Measurements from ENCODE around the gene CELF1. TPM values are rescaled to one million over a fixed set of nuclear protein-coding genes. Genes with fewer than 3 reads are reported as not detected.

The CELF1 gene
- total RNA-seq, 3 donors from 2014 or later, result 186 to 199 (median 190) TPM

GRCh38 chr11:47502767-47503166 lies 50.2 kb downstream of the CELF1 start:
- ATAC-seq, result no peak
- H3K36me3 Mint-ChIP-seq (ENCODE audit: insufficient read depth), result peaks cover 26% of the 10 kb centered on the region
- peaks cover 64% of the 10 kb centered on the region for H3K4me1 Mint-ChIP-seq (ENCODE audit: low read depth)
- H3K27me3 Mint-ChIP-seq (ENCODE audit: low read depth), result no peaks in the 10 kb centered on the region
- DNase-seq, result no peak
- no peak overlapping the region for H3K4me3 Mint-ChIP-seq
- no peaks in the 10 kb centered on the region for H3K9me3 Mint-ChIP-seq

GRCh38 chr11:47501101-47501500 lies 51.8 kb downstream of the CELF1 start:
- Mint-ChIP-seq H3K4me1 (ENCODE audit: low read depth) (peaks cover 50% of the 10 kb centered on the region), H3K4me3 (no peak overlapping the region), H3K27me3 (ENCODE audit: low read depth) (no peaks in the 10 kb centered on the region), H3K36me3 (ENCODE audit: insufficient read depth) (peaks cover 26% of the 10 kb centered on the region), H3K9me3 (no peaks in the 10 kb centered on the region)
- ATAC-seq (no peak), DNase-seq (no peak)

DNA sequence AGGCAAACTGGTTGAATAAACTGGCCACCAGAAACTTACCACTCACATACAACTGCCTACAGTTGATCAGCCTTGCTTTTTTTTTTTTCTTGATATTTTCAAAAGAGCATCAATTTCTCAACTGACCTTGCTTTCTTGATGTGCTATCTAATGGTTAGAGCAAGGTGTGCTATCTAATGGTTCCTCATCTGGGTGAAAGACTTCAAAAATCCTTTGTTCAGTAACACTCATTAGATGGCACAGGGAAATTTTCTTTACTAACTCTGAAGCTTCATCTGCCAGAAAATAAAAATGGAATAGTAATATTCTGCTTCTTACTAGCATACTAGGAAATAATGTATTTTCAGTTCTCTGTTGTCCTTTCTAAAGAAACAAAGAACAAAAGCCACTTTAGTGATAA lies 52.8 kb downstream of the CELF1 start:
- ATAC-seq (no peak), DNase-seq (no peak)
- H3K9me3 Mint-ChIP-seq, result no peaks in the 10 kb centered on the region
- peaks cover 48% of the 10 kb centered on the region for H3K4me1 Mint-ChIP-seq (ENCODE audit: low read depth)
- H3K27me3 Mint-ChIP-seq (ENCODE audit: low read depth), result no peaks in the 10 kb centered on the region
- no peak overlapping the region for H3K4me3 Mint-ChIP-seq
- peaks cover 25% of the 10 kb centered on the region for H3K36me3 Mint-ChIP-seq (ENCODE audit: insufficient read depth)

DNA sequence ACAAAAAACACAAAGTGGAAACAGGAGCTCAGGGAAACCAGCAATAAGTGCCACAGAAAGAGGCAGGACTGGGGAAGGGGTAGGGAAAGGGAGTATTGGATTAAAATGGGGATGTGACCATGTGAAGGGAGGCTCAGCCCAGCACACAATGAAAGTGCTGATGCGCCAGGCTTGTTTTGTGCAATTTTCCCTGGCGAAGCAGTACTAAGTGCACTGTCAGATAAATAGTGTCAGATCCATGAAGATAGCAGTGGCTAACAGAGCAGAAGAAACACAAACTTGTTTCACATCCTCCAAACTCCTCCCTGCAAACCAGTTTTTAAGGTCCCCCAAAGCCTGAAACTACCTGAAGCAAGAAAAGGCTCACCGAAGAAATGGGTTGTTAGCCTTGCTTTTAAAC lies 53.3 kb downstream of the CELF1 start:
- no peak for DNase-seq
- no peaks in the 10 kb centered on the region for H3K9me3 Mint-ChIP-seq
- H3K36me3 Mint-ChIP-seq (ENCODE audit: insufficient read depth), result peaks cover 22% of the 10 kb centered on the region
- no peak overlapping the region for H3K4me3 Mint-ChIP-seq
- no peaks in the 10 kb centered on the region for H3K27me3 Mint-ChIP-seq (ENCODE audit: low read depth)
- H3K4me1 Mint-ChIP-seq (ENCODE audit: low read depth), result peaks cover 44% of the 10 kb centered on the region
- no peak for ATAC-seq

DNA sequence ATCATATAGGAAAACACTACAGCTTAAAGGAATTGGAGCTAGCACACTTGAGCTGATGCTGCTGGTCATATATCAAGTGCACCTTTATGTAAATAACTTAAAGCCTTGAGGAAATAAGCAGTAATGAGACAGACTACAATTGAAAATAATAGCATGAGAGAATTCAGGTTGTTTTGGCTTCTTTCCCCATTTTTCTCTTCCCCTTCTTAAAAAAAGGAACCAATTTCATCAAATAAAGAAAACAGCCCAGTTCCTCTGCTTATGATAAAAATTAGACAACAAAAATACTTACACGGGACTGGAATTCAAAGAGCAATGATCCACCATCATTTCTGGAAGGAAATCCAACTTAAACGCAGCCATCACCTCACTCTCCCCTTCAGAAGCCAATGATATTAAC lies 53.8 kb downstream of the CELF1 start:
- H3K4me1 Mint-ChIP-seq (ENCODE audit: low read depth), result peaks cover 44% of the 10 kb centered on the region
- peaks cover 26% of the 10 kb centered on the region for H3K36me3 Mint-ChIP-seq (ENCODE audit: insufficient read depth)
- H3K9me3 Mint-ChIP-seq, result no peaks in the 10 kb centered on the region
- no peaks in the 10 kb centered on the region for H3K27me3 Mint-ChIP-seq (ENCODE audit: low read depth)
- ATAC-seq (no peak), DNase-seq (no peak)
- no peak overlapping the region for H3K4me3 Mint-ChIP-seq

DNA sequence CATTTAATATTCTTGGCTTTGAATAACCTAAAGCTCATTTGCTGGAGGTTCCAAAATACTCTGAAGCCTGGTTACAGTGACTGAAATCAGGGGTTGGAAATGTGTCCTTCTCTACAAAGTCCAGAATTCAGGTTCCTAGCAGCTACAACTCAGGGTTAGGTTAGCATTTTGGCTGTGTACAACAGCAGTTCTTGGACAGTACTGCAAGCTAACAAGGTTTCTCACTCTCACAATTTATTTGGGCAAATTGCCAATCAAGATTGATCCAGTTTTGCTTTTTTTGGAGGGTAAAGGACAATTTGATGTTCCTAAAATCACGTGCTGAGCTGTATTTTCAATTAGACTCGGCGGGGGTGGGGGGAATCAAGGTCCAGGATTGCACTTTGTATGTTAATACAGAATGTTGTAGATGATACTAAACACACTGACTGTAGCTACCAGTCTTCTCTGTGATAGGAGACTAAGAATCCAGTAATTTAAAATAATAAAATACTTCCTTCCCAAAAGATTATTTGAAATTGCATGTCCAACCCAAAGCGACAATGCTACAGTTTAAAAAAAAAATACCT lies 54.3 kb downstream of the CELF1 start:
- peaks cover 30% of the 10 kb centered on the region for H3K36me3 Mint-ChIP-seq (ENCODE audit: insufficient read depth)
- no peak for DNase-seq
- no peaks in the 10 kb centered on the region for H3K27me3 Mint-ChIP-seq (ENCODE audit: low read depth)
- H3K4me3 Mint-ChIP-seq, result no peak overlapping the region
- ATAC-seq, result no peak
- H3K4me1 Mint-ChIP-seq (ENCODE audit: low read depth), result peaks cover 43% of the 10 kb centered on the region
- H3K9me3 Mint-ChIP-seq, result no peaks in the 10 kb centered on the region

DNA sequence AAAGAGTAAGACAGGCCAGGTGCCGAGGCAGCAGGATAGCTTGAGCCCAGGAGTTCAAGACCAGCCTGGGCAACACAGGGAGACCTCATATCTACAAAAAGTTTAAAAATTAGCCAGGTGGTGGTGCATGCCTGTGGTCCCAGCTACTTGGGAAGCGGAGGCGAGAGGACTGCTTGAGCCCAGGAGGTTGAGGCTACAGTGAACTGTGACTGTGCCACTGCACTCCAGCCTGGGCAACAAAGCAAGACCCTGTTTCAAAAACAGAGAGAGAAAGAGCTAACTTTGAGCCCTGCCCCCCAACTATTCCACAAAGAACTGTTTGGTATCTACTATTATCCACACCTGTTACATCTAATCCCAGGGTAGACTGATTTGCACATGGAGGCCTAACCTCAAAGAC lies 54.8 kb downstream of the CELF1 start:
- peaks cover 27% of the 10 kb centered on the region for H3K36me3 Mint-ChIP-seq (ENCODE audit: insufficient read depth)
- ATAC-seq (no peak), DNase-seq (no peak)
- peaks cover 37% of the 10 kb centered on the region for H3K4me1 Mint-ChIP-seq (ENCODE audit: low read depth)
- no peak overlapping the region for H3K4me3 Mint-ChIP-seq
- H3K27me3 Mint-ChIP-seq (ENCODE audit: low read depth), result no peaks in the 10 kb centered on the region
- H3K9me3 Mint-ChIP-seq, result no peaks in the 10 kb centered on the region

DNA sequence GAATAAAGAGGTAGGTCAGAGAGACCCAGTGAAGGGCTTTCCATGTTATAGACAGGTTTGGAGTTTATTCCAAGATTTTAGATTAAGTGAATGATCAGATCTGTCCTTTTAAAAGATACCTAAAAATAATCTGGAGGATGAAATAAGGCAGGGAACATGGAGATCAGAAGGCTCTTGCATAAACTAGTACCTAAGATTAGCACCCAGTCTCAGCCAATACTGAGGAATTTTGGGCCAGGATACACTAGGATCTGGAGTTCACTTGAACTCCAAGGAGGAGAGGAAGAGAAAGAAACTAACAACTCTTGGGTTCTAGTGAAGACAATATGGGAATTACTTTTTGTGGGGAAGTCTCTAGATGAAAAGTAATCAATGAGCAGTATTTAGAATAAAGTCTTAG lies 56.1 kb downstream of the CELF1 start:
- Mint-ChIP-seq H3K4me3 (no peak overlapping the region), H3K36me3 (ENCODE audit: insufficient read depth) (peaks cover 29% of the 10 kb centered on the region), H3K27me3 (ENCODE audit: low read depth) (no peaks in the 10 kb centered on the region), H3K9me3 (no peaks in the 10 kb centered on the region), H3K4me1 (ENCODE audit: low read depth) (peaks cover 31% of the 10 kb centered on the region)
- DNase-seq (no peak), ATAC-seq (no peak)

DNA sequence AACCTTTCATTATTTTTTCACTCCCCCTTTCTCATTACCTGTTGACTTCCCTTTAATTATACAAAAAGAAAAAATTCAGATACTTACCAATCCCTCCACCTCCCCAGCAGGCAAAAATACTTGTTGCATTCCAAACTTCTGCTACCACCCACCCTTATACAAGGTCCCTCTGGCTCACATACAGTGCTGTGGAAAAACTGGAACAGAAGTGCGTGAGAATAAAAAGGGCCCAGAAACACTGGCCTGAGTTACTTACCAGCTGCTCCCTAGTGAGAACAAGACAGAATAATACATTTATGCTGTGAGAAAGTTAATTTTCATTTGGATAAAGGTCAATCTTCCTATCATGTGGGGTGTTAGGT lies 57.1 kb downstream of the CELF1 start:
- no peak overlapping the region for H3K4me3 Mint-ChIP-seq
- H3K9me3 Mint-ChIP-seq, result no peaks in the 10 kb centered on the region
- no peaks in the 10 kb centered on the region for H3K27me3 Mint-ChIP-seq (ENCODE audit: low read depth)
- DNase-seq (no peak), ATAC-seq (no peak)
- H3K36me3 Mint-ChIP-seq (ENCODE audit: insufficient read depth), result peaks cover 32% of the 10 kb centered on the region
- peaks cover 28% of the 10 kb centered on the region for H3K4me1 Mint-ChIP-seq (ENCODE audit: low read depth)

GRCh38 chr11:47495011-47495855 lies 57.7 kb downstream of the CELF1 start:
- H3K4me1 Mint-ChIP-seq (ENCODE audit: low read depth), result peaks cover 22% of the 10 kb centered on the region
- H3K27me3 Mint-ChIP-seq (ENCODE audit: low read depth), result no peaks in the 10 kb centered on the region
- DNase-seq (no peak), ATAC-seq (no peak)
- H3K4me3 Mint-ChIP-seq, result no peak overlapping the region
- peaks cover 27% of the 10 kb centered on the region for H3K36me3 Mint-ChIP-seq (ENCODE audit: insufficient read depth)
- no peaks in the 10 kb centered on the region for H3K9me3 Mint-ChIP-seq

- Mint-ChIP-seq H3K4me3 (no peak overlapping the region), H3K9me3 (no peaks in the 10 kb centered on the region), H3K4me1 (ENCODE audit: low read depth) (peaks cover 7% of the 10 kb centered on the region), H3K27me3 (ENCODE audit: low read depth) (no peaks in the 10 kb centered on the region), H3K36me3 (ENCODE audit: insufficient read depth) (peaks cover 41% of the 10 kb centered on the region)
- no peak for DNase-seq
- ATAC-seq, result no peak
Observed at GRCh38 chr11:47489395-47489755, 63.6 kb downstream of the CELF1 start.

DNA sequence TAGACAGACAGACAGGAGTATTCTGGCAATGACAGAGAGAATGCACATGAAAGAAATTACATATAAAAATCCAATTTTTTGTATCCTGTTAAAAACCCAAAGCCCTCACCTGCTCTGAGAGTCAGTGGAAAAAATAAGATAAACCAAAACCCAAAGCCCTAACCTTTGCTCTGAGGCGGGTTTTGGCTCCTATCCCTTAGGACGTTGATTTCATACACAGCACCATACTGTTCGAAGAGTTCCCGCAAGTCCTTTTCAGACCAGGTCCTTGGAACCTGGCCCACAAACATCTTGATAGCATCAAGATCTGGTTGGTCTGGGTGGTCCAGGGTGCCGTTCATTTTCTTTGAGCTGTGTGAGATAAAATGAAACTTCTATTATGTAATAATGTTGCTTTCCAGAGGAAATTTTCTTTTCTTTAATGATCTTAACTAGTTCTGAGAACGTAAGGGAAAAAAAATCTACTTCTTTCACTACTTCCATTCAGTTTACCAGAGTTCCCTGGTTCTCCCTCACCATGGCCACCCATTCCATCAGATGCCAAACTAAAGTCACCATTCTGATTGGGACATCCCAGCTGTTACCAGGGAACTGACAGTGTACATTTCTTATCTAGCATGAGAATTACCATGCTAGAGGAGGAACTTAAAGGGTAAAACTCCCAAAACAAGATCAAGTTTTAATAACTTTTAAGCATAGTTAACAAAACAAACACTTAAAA lies 64.1 kb downstream of the CELF1 start:
- Mint-ChIP-seq H3K36me3 (ENCODE audit: insufficient read depth) (peaks cover 42% of the 10 kb centered on the region), H3K4me1 (ENCODE audit: low read depth) (peaks cover 5% of the 10 kb centered on the region)
- no peak for ATAC-seq

DNA sequence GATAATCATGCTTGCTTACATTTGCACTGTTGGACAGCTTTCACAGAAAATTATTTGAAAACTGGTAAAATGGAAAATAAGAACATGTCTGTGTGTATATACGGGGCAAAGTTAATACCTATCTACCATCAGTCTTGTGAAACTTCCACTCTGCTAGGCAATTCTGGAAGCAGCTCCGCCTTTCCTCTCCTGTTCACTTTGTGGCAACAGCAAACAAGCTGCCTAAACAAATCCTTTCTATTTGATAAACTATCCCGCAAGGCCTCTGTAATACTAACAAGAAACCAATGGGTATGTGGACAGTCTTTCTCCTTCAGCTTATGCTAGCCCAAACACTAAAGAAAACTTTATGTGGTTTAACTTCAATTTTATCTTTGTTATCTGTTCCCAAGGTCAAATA lies 64.8 kb downstream of the CELF1 start:
- peaks cover 47% of the 10 kb centered on the region for H3K36me3 Mint-ChIP-seq (ENCODE audit: insufficient read depth)
- H3K27me3 Mint-ChIP-seq (ENCODE audit: low read depth), result no peaks in the 10 kb centered on the region
- H3K4me1 Mint-ChIP-seq (ENCODE audit: low read depth), result peaks cover 4% of the 10 kb centered on the region
- ATAC-seq (no peak), DNase-seq (no peak)
- H3K9me3 Mint-ChIP-seq, result no peaks in the 10 kb centered on the region
- H3K4me3 Mint-ChIP-seq, result no peak overlapping the region

More for the DNA sequence above, 64.1 kb downstream of the CELF1 start:
- DNase-seq, result no peak
- Mint-ChIP-seq H3K27me3 (ENCODE audit: low read depth) (no peaks in the 10 kb centered on the region), H3K9me3 (no peaks in the 10 kb centered on the region), H3K4me3 (no peak overlapping the region)

DNA sequence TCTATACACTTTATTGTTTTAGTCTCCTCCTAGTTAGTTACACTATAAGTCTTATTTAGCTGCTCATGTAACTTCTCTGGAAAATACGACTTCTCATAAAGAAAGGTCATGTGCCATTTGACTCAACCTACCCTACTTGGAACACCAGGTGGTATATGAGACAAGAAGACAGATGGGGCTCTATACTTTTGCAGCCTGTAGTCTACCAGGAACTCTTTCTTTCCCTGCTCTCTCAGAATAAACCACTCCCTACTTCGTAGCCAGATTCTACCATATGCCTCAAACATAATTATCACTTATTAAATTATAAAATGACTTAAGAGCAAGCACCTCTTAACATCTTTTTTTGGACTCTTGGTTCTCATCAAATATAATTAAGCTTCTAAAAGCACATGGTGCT lies 65.5 kb downstream of the CELF1 start:
- H3K4me1 Mint-ChIP-seq (ENCODE audit: low read depth), result peaks cover 1% of the 10 kb centered on the region
- H3K27me3 Mint-ChIP-seq (ENCODE audit: low read depth), result no peaks in the 10 kb centered on the region
- peaks cover 42% of the 10 kb centered on the region for H3K36me3 Mint-ChIP-seq (ENCODE audit: insufficient read depth)
- DNase-seq (no peak), ATAC-seq (no peak)
- no peaks in the 10 kb centered on the region for H3K9me3 Mint-ChIP-seq
- H3K4me3 Mint-ChIP-seq, result no peak overlapping the region

DNA sequence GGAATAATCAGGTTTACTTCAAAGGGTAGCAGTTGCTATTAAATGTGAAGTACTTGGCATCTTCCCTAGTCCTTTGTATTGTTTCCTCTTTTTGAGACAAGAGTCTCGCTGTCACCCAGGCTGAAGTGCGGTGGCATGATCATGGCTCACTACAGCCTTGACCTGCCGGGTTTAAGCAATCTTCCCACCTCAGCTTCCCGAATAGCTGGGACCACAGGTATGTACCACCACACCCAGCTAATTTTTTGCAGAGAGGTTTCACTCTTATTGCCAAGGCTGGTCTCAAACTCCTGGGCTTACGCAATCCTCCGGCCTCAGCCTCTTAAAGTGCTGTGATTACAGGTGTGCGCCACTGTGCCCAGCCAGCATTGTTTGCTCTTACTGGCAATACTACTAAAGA lies 67.8 kb downstream of the CELF1 start:
- Mint-ChIP-seq H3K27me3 (ENCODE audit: low read depth) (no peaks in the 10 kb centered on the region), H3K4me1 (ENCODE audit: low read depth) (peaks cover 1% of the 10 kb centered on the region), H3K4me3 (no peak overlapping the region), H3K9me3 (no peaks in the 10 kb centered on the region), H3K36me3 (ENCODE audit: insufficient read depth) (peaks cover 45% of the 10 kb centered on the region)
- no peak for ATAC-seq
- no peak for DNase-seq

All from activated T-cell treated with anti-CD3 and anti-CD28 coated beads, Interleukin-2, amount 50 U/mL, for 4 hours (primary cell).